Measurements from ENCODE around the gene MAGEL2. TPM values are rescaled to one million over a fixed set of nuclear protein-coding genes. Genes with fewer than 3 reads are reported as not detected.

The MAGEL2 gene
- total RNA-seq, result not detected in 2 replicates

- Histone ChIP-seq H3K27ac (ENCODE audit: low read depth, low read length) (no peak within 1 kb of the TSS), H3K4me3 (ENCODE audit: insufficient read depth, low read length) (no peak within 1 kb of the TSS), H2AFZ (ENCODE audit: low read length) (no peak within 1 kb of the TSS), H3K27me3 (ENCODE audit: insufficient read depth, low read length) (no peaks in the 10 kb centered on the region), H3K4me2 (ENCODE audit: insufficient read depth, low read length) (no peak within 1 kb of the TSS), H3K79me2 (ENCODE audit: insufficient read depth, low read length) (no peaks in the 10 kb centered on the region), H4K20me1 (ENCODE audit: insufficient read depth, low read length) (no peaks in the 10 kb centered on the region), H3K9me3 (ENCODE audit: low read depth, low read length) (no peaks in the 10 kb centered on the region), H3K36me3 (ENCODE audit: insufficient read depth, low read length) (no peaks in the 10 kb centered on the region), H3K4me1 (ENCODE audit: insufficient read depth, low read length) (no peaks in the 10 kb centered on the region)
- no peak for TF ChIP-seq CTCF (IDR thresholded peaks at IDR 0.05; ENCODE audit: extremely low read depth, low read depth, low read length)
- peak; percentile 84 for DNase-seq (ENCODE audit: insufficient read length, low spot score, missing footprints)
Observed at GRCh38 chr15:23647421-23648370, at the start of gene MAGEL2. Gene MAGEL2 (minus strand): TSS chr15:23647867. CDS start chr15:23647742, 125 bp downstream.

GRCh38 chr15:23695282-23695681 is 47.6 kb upstream of the MAGEL2 start:
- H3K36me3 ChIP-seq (ENCODE audit: insufficient read depth, low read length), result no peaks in the 10 kb centered on the region
- no peaks in the 10 kb centered on the region for H3K79me2 ChIP-seq (ENCODE audit: insufficient read depth, low read length)
- H2AFZ ChIP-seq (ENCODE audit: low read length), result no peak overlapping the region
- H3K4me1 ChIP-seq (ENCODE audit: insufficient read depth, low read length), result no peaks in the 10 kb centered on the region
- no peak for TF ChIP-seq CTCF (IDR thresholded peaks at IDR 0.05; ENCODE audit: extremely low read depth, low read depth, low read length)
- H3K4me3 ChIP-seq (ENCODE audit: insufficient read depth, low read length), result no peak overlapping the region
- H4K20me1 ChIP-seq (ENCODE audit: insufficient read depth, low read length), result no peaks in the 10 kb centered on the region
- H3K27ac ChIP-seq (ENCODE audit: low read depth, low read length), result no peak overlapping the region
- no peak for DNase-seq (ENCODE audit: insufficient read length, low spot score, missing footprints)
- no peaks in the 10 kb centered on the region for H3K27me3 ChIP-seq (ENCODE audit: insufficient read depth, low read length)
- no peaks in the 10 kb centered on the region for H3K9me3 ChIP-seq (ENCODE audit: low read depth, low read length)
- no peak overlapping the region for H3K4me2 ChIP-seq (ENCODE audit: insufficient read depth, low read length)

GRCh38 chr15:23694592-23694991 is 46.9 kb upstream of the MAGEL2 start:
- Histone ChIP-seq H3K36me3 (ENCODE audit: insufficient read depth, low read length) (no peaks in the 10 kb centered on the region), H3K27ac (ENCODE audit: low read depth, low read length) (no peak overlapping the region), H4K20me1 (ENCODE audit: insufficient read depth, low read length) (no peaks in the 10 kb centered on the region), H3K27me3 (ENCODE audit: insufficient read depth, low read length) (no peaks in the 10 kb centered on the region), H3K4me3 (ENCODE audit: insufficient read depth, low read length) (no peak overlapping the region), H2AFZ (ENCODE audit: low read length) (no peak overlapping the region), H3K4me1 (ENCODE audit: insufficient read depth, low read length) (no peaks in the 10 kb centered on the region), H3K79me2 (ENCODE audit: insufficient read depth, low read length) (no peaks in the 10 kb centered on the region), H3K4me2 (ENCODE audit: insufficient read depth, low read length) (no peak overlapping the region), H3K9me3 (ENCODE audit: low read depth, low read length) (no peaks in the 10 kb centered on the region)
- DNase-seq (ENCODE audit: insufficient read length, low spot score, missing footprints), result no peak
- TF ChIP-seq CTCF (IDR thresholded peaks at IDR 0.05; ENCODE audit: extremely low read depth, low read depth, low read length), result no peak

GRCh38 chr15:23690450-23690852 is 42.8 kb upstream of the MAGEL2 start:
- DNase-seq (ENCODE audit: insufficient read length, low spot score, missing footprints), result peak; percentile 29
- H4K20me1 ChIP-seq (ENCODE audit: insufficient read depth, low read length), result no peaks in the 10 kb centered on the region
- no peaks in the 10 kb centered on the region for H3K36me3 ChIP-seq (ENCODE audit: insufficient read depth, low read length)
- H3K4me2 ChIP-seq (ENCODE audit: insufficient read depth, low read length), result no peak overlapping the region
- no peak overlapping the region for H3K27ac ChIP-seq (ENCODE audit: low read depth, low read length)
- H3K79me2 ChIP-seq (ENCODE audit: insufficient read depth, low read length), result no peaks in the 10 kb centered on the region
- H2AFZ ChIP-seq (ENCODE audit: low read length), result no peak overlapping the region
- no peaks in the 10 kb centered on the region for H3K27me3 ChIP-seq (ENCODE audit: insufficient read depth, low read length)
- H3K4me3 ChIP-seq (ENCODE audit: insufficient read depth, low read length), result no peak overlapping the region
- no peaks in the 10 kb centered on the region for H3K9me3 ChIP-seq (ENCODE audit: low read depth, low read length)
- H3K4me1 ChIP-seq (ENCODE audit: insufficient read depth, low read length), result no peaks in the 10 kb centered on the region
- TF ChIP-seq CTCF (IDR thresholded peaks at IDR 0.05; ENCODE audit: extremely low read depth, low read depth, low read length), result no peak
